ENCODE results near the gene DYNLRB1. TPM values are rescaled to one million over a fixed set of nuclear protein-coding genes. Genes with fewer than 3 reads are reported as not detected.

The DYNLRB1 gene
- total and polyA plus RNA-seq, 9 of the 15 experiments (the other 6 are each of a cell fraction or from before 2014, with no cell fraction given): 48.7 to 358 (median 121) TPM

- 0 out of 2 replicates have a peak, but pooled peaks have one; percentile 23 for TF ChIP-seq JUND (IDR thresholded peaks at IDR 0.05; ENCODE audit: borderline replicate concordance, low read depth, low read length)
- TF ChIP-seq JUND (tag; IDR thresholded peaks at IDR 0.05; ENCODE audit: borderline replicate concordance, low read depth, low read length): no peak; the same call in 2 of the 3 replicates
- no peak for TF ChIP-seq HMBOX1 (IDR thresholded peaks at IDR 0.05)
- TF ChIP-seq PYGO2 (tag; IDR thresholded peaks at IDR 0.05): no peak
- no peak for TF ChIP-seq NEUROD1 (IDR thresholded peaks at IDR 0.05; ENCODE audit: borderline replicate concordance, low read depth, low read length, partially characterized antibody)
- TF ChIP-seq SLC30A9 (CRISPR knock-in tag; IDR thresholded peaks at IDR 0.05): no peak
- no peak for TF ChIP-seq GMEB1 (CRISPR knock-in tag; IDR thresholded peaks at IDR 0.05)
- TF ChIP-seq MAFK (IDR thresholded peaks at IDR 0.05; ENCODE audit: low read length): no peak
- TF ChIP-seq CHD1 (IDR thresholded peaks at IDR 0.05; ENCODE audit: low read length): no peak
- no peak for TF ChIP-seq RERE (CRISPR knock-in tag; IDR thresholded peaks at IDR 0.05; ENCODE audit: borderline replicate concordance)
- no peak for TF ChIP-seq TARDBP (IDR thresholded peaks at IDR 0.05)
- TF ChIP-seq TFAM (CRISPR knock-in tag; conservative IDR thresholded peaks at IDR 0.05): no peak
- TF ChIP-seq ZNF175 (CRISPR knock-in tag; IDR thresholded peaks at IDR 0.05; ENCODE audit: low read depth): no peak
- TF ChIP-seq KDM1A (IDR thresholded peaks at IDR 0.05): no peak
- TF ChIP-seq CHD4 (IDR thresholded peaks at IDR 0.05; ENCODE audit: insufficient read depth, insufficient replicate concordance, low read depth, low read length, poor library complexity, severe bottlenecking): no peak
- TF ChIP-seq ZNF23 (CRISPR knock-in tag; IDR thresholded peaks at IDR 0.05): no peak
- TF ChIP-seq RFX1 (IDR thresholded peaks at IDR 0.05): no peak
- TF ChIP-seq NR1H2 (CRISPR knock-in tag; IDR thresholded peaks at IDR 0.05): peak; percentile 98
- 0 out of 2 replicates have a peak, but pooled peaks have one; percentile 26 for TF ChIP-seq NR2C1 (IDR thresholded peaks at IDR 0.05)
- TF ChIP-seq NR2C1 (tag; IDR thresholded peaks at IDR 0.05): no peak
- TF ChIP-seq EP400 (IDR thresholded peaks at IDR 0.05): no peak
- no peak for TF ChIP-seq KLF1 (tag; IDR thresholded peaks at IDR 0.05)
- no peak for TF ChIP-seq SMAD3 (CRISPR knock-in tag; conservative IDR thresholded peaks at IDR 0.05)
- TF ChIP-seq JUNB (CRISPR knock-in tag; conservative IDR thresholded peaks at IDR 0.05): no peak
Observed at GRCh38 chr20:34538671-34539123, 22.5 kb downstream of the DYNLRB1 start (continued).

Measured in K562 (cell line).